HG03439 (cell line): ENCODE measurements around the gene MINPP1.

Source experiments
- ATAC-seq: cut with Tn5 transposase; IDR thresholded peaks from one replicate; pipeline ENCODE4 v1.9.1; 2021; ENCODE audit warnings: mild to moderate bottlenecking, moderate library complexity; ENCODE audit not compliant: unreplicated experiment

Gene MINPP1

GRCh38 chr10:87518937-87519336, 14.2 kb downstream of the MINPP1 start:
- no peak for ATAC-seq

DNA sequence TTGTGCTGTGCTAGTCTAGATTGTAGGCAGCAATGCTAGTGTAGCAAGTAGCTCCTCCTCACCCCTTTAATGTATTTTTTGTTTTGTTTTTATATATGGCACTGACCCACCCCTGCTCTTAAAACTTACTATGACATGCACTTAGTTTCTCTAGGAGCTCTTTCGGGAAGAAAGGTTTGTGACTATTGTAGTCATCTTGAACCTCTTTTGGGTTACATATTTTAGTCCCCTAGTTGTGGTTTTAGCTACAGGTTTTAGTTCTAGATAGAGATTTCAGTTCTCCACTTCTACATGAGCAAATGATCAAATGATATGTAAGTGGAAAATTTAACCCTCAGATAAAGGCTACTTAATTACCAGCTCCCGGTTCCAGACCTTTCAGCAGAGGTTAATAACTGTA, 14.9 kb downstream of the MINPP1 start:
- no peak for ATAC-seq

DNA sequence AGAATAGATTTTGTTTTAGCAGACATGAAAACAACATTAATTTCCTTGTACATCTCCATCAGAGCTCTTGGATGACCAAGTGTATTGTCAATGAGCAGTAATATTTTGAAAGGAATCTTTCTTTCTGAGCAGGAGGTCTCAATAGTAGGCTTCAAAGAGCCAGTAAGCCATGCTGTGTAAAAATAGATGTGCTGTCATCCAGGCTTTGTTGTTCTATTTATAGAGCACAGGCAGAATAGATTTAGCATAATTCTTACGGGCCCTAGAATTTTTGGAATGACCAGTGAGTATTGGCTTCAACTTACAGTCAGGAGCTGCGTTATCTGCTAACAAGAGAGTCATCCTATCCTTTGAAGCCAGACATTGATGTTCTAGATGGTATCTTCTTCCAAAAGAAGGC, 19.0 kb downstream of the MINPP1 start:
- ATAC-seq = no peak

DNA sequence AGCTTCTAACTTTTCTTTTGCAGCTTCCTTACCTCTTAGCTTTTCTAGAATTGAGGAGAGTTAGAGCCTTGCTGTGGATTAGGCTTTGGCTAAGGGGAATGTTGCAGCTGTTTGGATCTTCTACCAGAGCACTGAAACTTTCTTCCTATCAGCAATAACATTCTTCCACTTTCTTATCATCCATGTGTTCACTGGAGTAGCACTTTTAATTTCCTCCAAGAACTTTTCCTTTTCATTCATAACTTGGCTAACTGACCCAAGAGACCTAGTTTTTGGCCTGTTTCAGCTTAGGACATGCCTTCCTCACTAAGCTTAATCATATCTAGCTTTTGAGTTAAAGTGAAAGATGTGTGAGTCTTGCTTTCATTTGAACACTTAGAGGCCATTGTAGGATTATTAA, 19.6 kb downstream of the MINPP1 start:
- no peak for ATAC-seq

- no peak for ATAC-seq
These were observed 27.4 kb downstream of the MINPP1 start for GRCh38 chr10:87531908-87532622.

- no peak for ATAC-seq
These were observed 28.0 kb downstream of the MINPP1 start for GRCh38 chr10:87532696-87533095.

- peak; percentile 50 for ATAC-seq
These were observed 29.6 kb downstream of the MINPP1 start for GRCh38 chr10:87534173-87534858.

- no peak for ATAC-seq
These were observed 33.7 kb downstream of the MINPP1 start for GRCh38 chr10:87538092-87539015.

DNA sequence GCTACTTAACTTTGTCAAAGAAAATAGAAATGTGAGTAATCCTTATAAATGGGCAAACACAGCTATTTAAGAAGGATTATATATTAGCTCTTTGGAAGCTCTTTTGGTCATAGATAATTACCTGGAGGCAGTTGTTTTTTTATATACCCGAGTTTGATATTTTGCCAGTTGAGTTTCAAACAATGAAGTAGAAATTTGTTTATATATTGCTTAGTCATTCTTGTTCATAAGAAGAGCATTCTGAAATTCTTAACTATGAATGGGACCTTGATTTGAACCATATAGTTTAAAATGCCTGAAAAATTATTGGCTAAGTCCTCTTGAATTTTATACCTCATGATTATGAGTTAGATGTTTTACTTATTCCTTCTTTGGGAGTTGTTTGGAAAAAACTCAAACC, 36.4 kb downstream of the MINPP1 start:
- no peak for ATAC-seq

- no peak for ATAC-seq
These were observed 40.0 kb downstream of the MINPP1 start for GRCh38 chr10:87544721-87545120.

DNA sequence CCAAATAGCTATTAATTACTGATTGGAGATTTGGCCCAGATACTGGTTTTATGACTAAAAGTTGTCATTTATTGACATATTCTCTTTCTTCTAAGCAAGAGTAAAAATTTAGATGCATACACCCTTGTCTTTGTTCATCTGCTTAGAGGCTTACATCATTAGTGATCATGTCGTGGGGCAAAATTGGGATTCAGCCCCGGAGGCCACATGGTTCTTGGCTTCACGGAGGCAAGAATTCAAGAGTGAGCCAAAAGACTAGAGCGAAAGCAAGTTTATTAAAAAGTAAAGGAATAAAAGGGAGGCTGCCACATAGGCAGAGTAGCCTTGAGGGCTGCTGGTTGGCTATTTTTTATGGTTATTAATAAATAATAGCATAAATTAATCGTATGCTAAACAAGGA, 41.1 kb downstream of the MINPP1 start:
- no peak for ATAC-seq

GRCh38 chr10:87546210-87546609, 41.5 kb downstream of the MINPP1 start:
- no peak for ATAC-seq

- ATAC-seq = no peak
These were observed 42.3 kb downstream of the MINPP1 start for GRCh38 chr10:87546971-87547413.

DNA sequence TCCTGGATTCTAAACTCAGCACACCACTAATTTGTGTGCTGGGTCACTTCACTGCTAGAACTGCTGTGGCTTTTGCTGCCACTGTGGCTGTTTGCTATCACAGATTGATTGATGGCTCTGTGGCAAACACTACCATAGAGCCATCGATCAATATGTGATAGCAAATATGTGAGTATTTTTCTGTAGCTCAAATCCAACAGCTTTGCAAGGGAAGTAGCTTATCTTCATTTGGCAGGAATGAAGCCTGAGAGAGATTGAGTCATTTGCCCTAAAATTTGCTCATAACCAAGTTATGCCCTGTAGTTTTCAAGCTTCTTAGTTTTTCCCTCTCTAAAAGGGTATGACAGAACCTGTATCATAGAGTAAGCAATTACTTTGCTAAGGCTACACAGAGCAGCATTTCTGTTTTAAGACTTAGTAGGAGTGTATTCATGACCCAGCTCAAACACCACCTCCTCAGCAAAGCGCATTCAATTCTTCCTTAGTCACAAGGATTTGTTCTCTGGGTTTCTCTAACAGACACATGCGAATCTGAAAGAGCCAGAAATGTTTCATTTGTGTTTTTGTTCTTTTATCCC, 43.1 kb downstream of the MINPP1 start:
- ATAC-seq = no peak

- no peak for ATAC-seq
These were observed 46.0 kb downstream of the MINPP1 start for GRCh38 chr10:87550741-87551140.

DNA sequence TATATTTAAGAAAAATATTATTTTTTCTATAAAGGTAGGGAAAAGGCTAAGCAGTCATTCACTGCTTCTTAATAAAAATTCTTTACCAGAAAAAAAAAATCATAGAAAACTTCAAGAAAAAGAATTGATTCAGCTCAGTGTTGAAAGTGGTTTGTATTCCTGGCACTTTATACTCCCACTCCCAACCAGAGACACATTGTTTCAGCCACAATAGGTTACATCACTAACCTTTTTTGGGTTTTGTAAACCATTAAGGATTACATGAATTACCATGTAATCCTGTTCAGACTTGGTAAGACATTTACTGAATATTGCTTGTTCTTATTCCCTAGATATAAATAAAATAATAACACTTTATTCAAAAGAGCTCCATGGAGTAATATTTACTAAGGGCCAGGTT, 46.6 kb downstream of the MINPP1 start:
- no peak for ATAC-seq

- ATAC-seq = no peak
These were observed 47.7 kb downstream of the MINPP1 start for GRCh38 chr10:87552248-87552929.

- ATAC-seq = no peak
These were observed 52.7 kb downstream of the MINPP1 start for GRCh38 chr10:87557409-87557808.

DNA sequence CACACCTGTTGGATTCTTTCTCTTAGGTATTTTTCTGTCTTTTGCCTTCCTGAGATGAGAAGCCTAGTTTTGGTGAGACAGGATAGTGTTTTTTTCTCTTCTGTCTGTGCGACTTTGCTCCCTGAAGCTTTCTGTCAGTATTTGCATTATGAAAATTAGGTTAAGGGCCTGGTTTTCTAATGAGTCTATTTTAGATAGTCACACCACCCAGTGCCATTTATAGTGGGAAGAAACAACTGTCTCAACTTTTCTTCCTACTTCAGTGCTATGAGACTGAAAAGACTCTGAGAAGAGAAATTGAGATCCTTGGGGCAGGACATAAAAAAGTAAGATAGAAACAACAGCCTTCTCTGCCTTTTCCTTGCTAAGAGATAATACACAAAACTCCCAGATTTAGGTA, 53.6 kb downstream of the MINPP1 start:
- ATAC-seq = no peak

GRCh38 chr10:87559392-87559791, 54.7 kb downstream of the MINPP1 start:
- ATAC-seq = no peak
